Thyroid gland (tissue), 4 donors: ENCODE results near the gene HEPACAM2.

ENCODE experiments used
- POLR2A ChIP-seq, 2 donors: fragments of 450-650 bp; IDR thresholded peaks; one replicate each; pipeline ENCODE4 v1.6.1; 2017; ENCODE audit warnings: antibody characterized with exemption in 2 of 2, mild to moderate bottlenecking in 2 of 2, moderate library complexity in 1 of 2
- TF ChIP-seq, protein P1 (sequence below), 6 experiments: fragments of 200-600 bp in 3 of 6; fragments of 450-650 bp in 3 of 6; sonication (generic) in 3 of 6; IDR thresholded peaks; one replicate each; pipeline ENCODE4 v1.5.1; 2016 to 2019; ENCODE audit warnings: antibody characterized with exemption in 6 of 6, mild to moderate bottlenecking in 2 of 6, inconsistent platforms in 1 of 6, moderate library complexity in 1 of 6

DNA sequence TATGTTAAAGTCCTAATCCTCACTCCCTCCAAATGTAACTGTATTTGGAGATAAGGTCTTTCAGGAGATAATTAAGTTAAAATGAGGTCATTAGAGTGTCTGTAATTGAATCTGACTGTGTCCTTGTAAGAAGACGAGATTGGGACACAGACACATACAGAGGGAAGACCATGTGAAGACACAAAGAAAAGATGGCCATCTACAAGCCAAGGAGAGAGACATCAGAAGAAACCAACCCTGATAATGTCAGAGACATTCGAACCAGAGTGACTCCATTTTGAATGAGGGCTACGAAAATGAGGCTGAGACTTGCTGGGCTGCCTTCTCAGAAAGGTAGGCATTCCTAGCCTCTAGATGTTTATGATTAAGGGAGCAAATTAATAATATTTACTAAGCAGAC is 77.5 kb downstream of the HEPACAM2 start:
- TF ChIP-seq, protein P1, sequence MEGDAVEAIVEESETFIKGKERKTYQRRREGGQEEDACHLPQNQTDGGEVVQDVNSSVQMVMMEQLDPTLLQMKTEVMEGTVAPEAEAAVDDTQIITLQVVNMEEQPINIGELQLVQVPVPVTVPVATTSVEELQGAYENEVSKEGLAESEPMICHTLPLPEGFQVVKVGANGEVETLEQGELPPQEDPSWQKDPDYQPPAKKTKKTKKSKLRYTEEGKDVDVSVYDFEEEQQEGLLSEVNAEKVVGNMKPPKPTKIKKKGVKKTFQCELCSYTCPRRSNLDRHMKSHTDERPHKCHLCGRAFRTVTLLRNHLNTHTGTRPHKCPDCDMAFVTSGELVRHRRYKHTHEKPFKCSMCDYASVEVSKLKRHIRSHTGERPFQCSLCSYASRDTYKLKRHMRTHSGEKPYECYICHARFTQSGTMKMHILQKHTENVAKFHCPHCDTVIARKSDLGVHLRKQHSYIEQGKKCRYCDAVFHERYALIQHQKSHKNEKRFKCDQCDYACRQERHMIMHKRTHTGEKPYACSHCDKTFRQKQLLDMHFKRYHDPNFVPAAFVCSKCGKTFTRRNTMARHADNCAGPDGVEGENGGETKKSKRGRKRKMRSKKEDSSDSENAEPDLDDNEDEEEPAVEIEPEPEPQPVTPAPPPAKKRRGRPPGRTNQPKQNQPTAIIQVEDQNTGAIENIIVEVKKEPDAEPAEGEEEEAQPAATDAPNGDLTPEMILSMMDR (IDR thresholded peaks at IDR 0.05), result no peak
- no peak for TF ChIP-seq POLR2A (IDR thresholded peaks at IDR 0.05)
